ENCODE results near the gene RHOU. TPM values are rescaled to one million over a fixed set of nuclear protein-coding genes. Genes with fewer than 3 reads are reported as not detected.
"Not testable (repeated sequence)": the region's sequence is repeated elsewhere in the genome, so short reads cannot be mapped to it uniquely, and the experiment has no call there.

Gene RHOU
- total RNA-seq, 3 donors from 2014 or later (not counting 1 experiment from before 2014, with no cell fraction given) = 0.33 to 1.6 (median 0.82) TPM

GRCh38 chr1:228691211-228691610 is 44.1 kb upstream of the RHOU start:
- intact Hi-C loops (cut with micrococcal nuclease) = no loop called here
- Mint-ChIP-seq H3K27me3 (ENCODE audit: low read depth in 2 of 2) (peaks cover 21 to 25% of the 10 kb centered on the region in 2 donors), H3K36me3 (no peaks in the 10 kb centered on the region), H3K4me1 (no peaks in the 10 kb centered on the region), H3K27ac (no peak overlapping the region), H3K9me3 (no peaks in the 10 kb centered on the region), H3K4me3 (no peak overlapping the region)
- Histone ChIP-seq H3K36me3 (ENCODE audit: control insufficient read depth, insufficient read depth, low read length) (no peaks in the 10 kb centered on the region), H3K9me3 (ENCODE audit: control insufficient read depth, insufficient read depth, low read length) (no peaks in the 10 kb centered on the region), H3K4me1 (ENCODE audit: control insufficient read depth, insufficient read depth, low read length) (no peaks in the 10 kb centered on the region), H3K27ac (ENCODE audit: low read length) (no peak overlapping the region), H3K4me3 (ENCODE audit: low read length) (no peak overlapping the region), H3K27me3 (ENCODE audit: control insufficient read depth, insufficient read depth, low read length) (no peaks in the 10 kb centered on the region)
- WGBS (ENCODE audit: insufficient coverage) = 93% methylated on average over 2 of the region's 2 CpGs
- ATAC-seq = no peak
- no peak for DNase-seq
- no peak for TF ChIP-seq CTCF (IDR thresholded peaks at IDR 0.05)

GRCh38 chr1:228691926-228692325 is 43.4 kb upstream of the RHOU start:
- intact Hi-C loops (cut with micrococcal nuclease) = loop anchor here (1.0 kb wide), 1 partner anchor 535 kb away; no protein-coding TSS in a partner anchor
- H3K27me3 ChIP-seq (ENCODE audit: control insufficient read depth, insufficient read depth, low read length) = no peaks in the 10 kb centered on the region
- no peak overlapping the region for H3K4me3 ChIP-seq (ENCODE audit: low read length)
- Mint-ChIP-seq H3K27me3 (ENCODE audit: low read depth in 2 of 2) (peaks cover 21 to 24% of the 10 kb centered on the region in 2 donors), H3K9me3 (no peaks in the 10 kb centered on the region), H3K36me3 (no peaks in the 10 kb centered on the region), H3K4me3 (no peak overlapping the region), H3K27ac (no peak overlapping the region), H3K4me1 (no peaks in the 10 kb centered on the region)
- WGBS (ENCODE audit: insufficient coverage) = 38% methylated on average over 1 of the region's 1 CpG
- peak in 1 of 2 donors; percentile 70 for DNase-seq
- no peak for ATAC-seq
- H3K27ac ChIP-seq (ENCODE audit: low read length) = no peak overlapping the region
- TF ChIP-seq CTCF (IDR thresholded peaks at IDR 0.05) = no peak
- no peaks in the 10 kb centered on the region for H3K4me1 ChIP-seq (ENCODE audit: control insufficient read depth, insufficient read depth, low read length)
- no peaks in the 10 kb centered on the region for H3K36me3 ChIP-seq (ENCODE audit: control insufficient read depth, insufficient read depth, low read length)
- H3K9me3 ChIP-seq (ENCODE audit: control insufficient read depth, insufficient read depth, low read length) = no peaks in the 10 kb centered on the region

GRCh38 chr1:228694447-228694846 is 40.8 kb upstream of the RHOU start:
- H3K4me1 Mint-ChIP-seq; H3K36me3 ChIP-seq (ENCODE audit: control insufficient read depth, insufficient read depth, low read length); ATAC-seq; H3K27ac ChIP-seq (ENCODE audit: low read length); H3K4me3 Mint-ChIP-seq; H3K27me3 Mint-ChIP-seq (ENCODE audit: low read depth in 2 of 2); H3K9me3 Mint-ChIP-seq; H3K27ac Mint-ChIP-seq; H3K4me1 ChIP-seq (ENCODE audit: control insufficient read depth, insufficient read depth, low read length); DNase-seq; intact Hi-C loops (cut with micrococcal nuclease); H3K27me3 ChIP-seq (ENCODE audit: control insufficient read depth, insufficient read depth, low read length); H3K36me3 Mint-ChIP-seq; H3K4me3 ChIP-seq (ENCODE audit: low read length); H3K9me3 ChIP-seq (ENCODE audit: control insufficient read depth, insufficient read depth, low read length): not testable (repeated sequence)
- 100% methylated on average over 2 of the region's 3 CpGs for WGBS (ENCODE audit: insufficient coverage)

GRCh38 chr1:228695015-228695955 is 40.0 kb upstream of the RHOU start:
- WGBS (ENCODE audit: insufficient coverage) = 69% methylated on average over 5 of the region's 9 CpGs
- ATAC-seq (no peak), DNase-seq (peak in 1 of 2 donors; percentile 10)
- Mint-ChIP-seq H3K4me3 (no peak overlapping the region), H3K4me1 (no peaks in the 10 kb centered on the region), H3K9me3 (no peaks in the 10 kb centered on the region), H3K27ac (no peak overlapping the region), H3K27me3 (ENCODE audit: low read depth in 2 of 2) (peaks cover 0 to 6% of the 10 kb centered on the region in 2 donors), H3K36me3 (no peaks in the 10 kb centered on the region)
- intact Hi-C loops (cut with micrococcal nuclease) = no loop called here
- Histone ChIP-seq H3K27me3 (ENCODE audit: control insufficient read depth, insufficient read depth, low read length) (no peaks in the 10 kb centered on the region), H3K36me3 (ENCODE audit: control insufficient read depth, insufficient read depth, low read length) (no peaks in the 10 kb centered on the region), H3K9me3 (ENCODE audit: control insufficient read depth, insufficient read depth, low read length) (no peaks in the 10 kb centered on the region), H3K4me3 (ENCODE audit: low read length) (no peak overlapping the region), H3K4me1 (ENCODE audit: control insufficient read depth, insufficient read depth, low read length) (no peaks in the 10 kb centered on the region), H3K27ac (ENCODE audit: low read length) (no peak overlapping the region)
- no peak for TF ChIP-seq CTCF (IDR thresholded peaks at IDR 0.05)
